T-helper 2 cell treated with Interferon-gamma antibody and Interleukin-4, amounts not matched to agents 5 μg/mL and 100 μg/mL, for 36 hours (primary cell): ENCODE measurements around the gene TSGA10IP.

Experiments
- DNase-seq: peaks from one replicate; pipeline ENCODE4 v3.0.0; 2021; ENCODE audit warnings: low spot score
- H3K27ac Mint-ChIP-seq: one replicate; pipeline ENCODE4 v1.8.0; 2021; ENCODE audit warnings: mild to moderate bottlenecking, mixed read lengths
- H3K27me3 Mint-ChIP-seq: one replicate; pipeline ENCODE4 v1.8.0; 2021; ENCODE audit warnings: low read depth, mixed read lengths
- H3K36me3 Mint-ChIP-seq: one replicate; pipeline ENCODE4 v1.8.0; 2021; ENCODE audit warnings: low read depth, mixed read lengths
- H3K4me1 Mint-ChIP-seq: one replicate; pipeline ENCODE4 v1.8.0; 2021; ENCODE audit warnings: low read depth, mixed read lengths
- H3K4me3 Mint-ChIP-seq: one replicate; pipeline ENCODE4 v1.8.0; 2022; ENCODE audit warnings: mild to moderate bottlenecking, moderate library complexity, mixed read lengths
- H3K9me3 Mint-ChIP-seq: one replicate; pipeline ENCODE4 v1.8.0; 2021; ENCODE audit warnings: mixed read lengths

TSGA10IP gene

GRCh38 chr11:65921876-65922275 is 23.4 kb upstream of the TSGA10IP start:
- H3K4me1 Mint-ChIP-seq, result peaks cover 10% of the 10 kb centered on the region
- peaks cover 25% of the 10 kb centered on the region for H3K36me3 Mint-ChIP-seq
- no peak for DNase-seq
- H3K4me3 Mint-ChIP-seq, result peak overlapping the region; percentile 24
- peak overlapping the region; percentile 36 for H3K27ac Mint-ChIP-seq
- H3K27me3 Mint-ChIP-seq, result no peaks in the 10 kb centered on the region
- H3K9me3 Mint-ChIP-seq, result no peaks in the 10 kb centered on the region

- Mint-ChIP-seq H3K4me3 (no peak overlapping the region), H3K4me1 (peaks cover 11% of the 10 kb centered on the region), H3K36me3 (peaks cover 20% of the 10 kb centered on the region), H3K27ac (no peak overlapping the region), H3K27me3 (no peaks in the 10 kb centered on the region), H3K9me3 (no peaks in the 10 kb centered on the region)
- no peak for DNase-seq
Observed at GRCh38 chr11:65922565-65922964, 22.7 kb upstream of the TSGA10IP start.

DNA sequence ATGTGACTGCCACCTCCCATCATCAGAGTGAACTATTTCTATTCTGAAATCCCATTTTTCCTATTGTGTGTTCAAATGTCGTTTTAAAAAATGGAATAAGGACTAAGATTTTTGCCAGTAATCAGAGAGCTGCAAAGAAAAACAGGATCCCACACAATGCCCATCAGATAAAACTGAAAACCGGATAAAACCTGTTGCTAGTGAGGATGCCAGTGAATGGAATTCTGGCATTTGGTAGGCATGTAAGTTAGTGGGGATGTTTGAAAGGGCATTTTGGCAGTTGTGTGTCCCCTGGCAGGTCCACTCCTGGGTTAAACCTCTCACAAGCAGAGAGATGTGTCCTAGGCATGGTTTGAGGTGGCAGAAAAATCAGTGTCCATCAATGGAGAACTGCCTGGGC is 19.9 kb upstream of the TSGA10IP start:
- H3K27me3 Mint-ChIP-seq, result no peaks in the 10 kb centered on the region
- peaks cover 19% of the 10 kb centered on the region for H3K36me3 Mint-ChIP-seq
- H3K27ac Mint-ChIP-seq, result peak overlapping the region; percentile 50
- no peak for DNase-seq
- H3K9me3 Mint-ChIP-seq, result no peaks in the 10 kb centered on the region
- no peak overlapping the region for H3K4me3 Mint-ChIP-seq
- H3K4me1 Mint-ChIP-seq, result peaks cover 27% of the 10 kb centered on the region

DNA sequence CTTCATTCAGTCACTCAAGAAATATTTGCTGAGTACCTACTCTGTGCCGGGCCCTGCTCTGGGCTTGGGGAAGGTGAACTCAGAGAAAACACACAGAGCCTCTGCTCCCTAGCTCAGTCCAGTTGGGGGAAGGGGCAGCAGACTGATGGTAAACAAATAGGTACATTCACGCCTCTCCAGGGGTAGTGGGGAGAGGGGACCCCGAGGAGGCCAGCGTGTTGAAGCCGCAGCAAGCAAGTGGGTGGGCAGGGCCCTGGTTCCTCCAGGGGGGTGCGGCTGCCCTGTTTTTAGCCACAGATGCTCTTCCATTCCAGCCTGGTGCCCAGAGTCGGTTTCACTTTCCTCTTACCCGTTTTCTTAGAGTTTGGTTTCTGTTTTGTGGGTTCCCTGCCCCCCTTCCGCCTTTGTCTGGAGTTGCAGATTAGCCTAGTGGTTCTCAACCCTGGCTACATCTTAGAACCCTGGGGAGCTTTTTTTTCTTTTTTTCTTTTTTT is 17.3 kb upstream of the TSGA10IP start:
- no peaks in the 10 kb centered on the region for H3K27me3 Mint-ChIP-seq
- peak; percentile 64 for DNase-seq
- peaks cover 8% of the 10 kb centered on the region for H3K36me3 Mint-ChIP-seq
- no peaks in the 10 kb centered on the region for H3K9me3 Mint-ChIP-seq
- peak overlapping the region; percentile 95 for H3K27ac Mint-ChIP-seq
- peaks cover 30% of the 10 kb centered on the region for H3K4me1 Mint-ChIP-seq
- H3K4me3 Mint-ChIP-seq, result peak overlapping the region; percentile 80

GRCh38 chr11:65928667-65929066 is 16.6 kb upstream of the TSGA10IP start:
- Mint-ChIP-seq H3K9me3 (no peaks in the 10 kb centered on the region), H3K27me3 (no peaks in the 10 kb centered on the region), H3K4me1 (peaks cover 30% of the 10 kb centered on the region), H3K27ac (peak overlapping the region; percentile 95), H3K36me3 (peaks cover 2% of the 10 kb centered on the region), H3K4me3 (peak overlapping the region; percentile 80)
- no peak for DNase-seq

- H3K27ac Mint-ChIP-seq, result peak overlapping the region; percentile 75
- H3K9me3 Mint-ChIP-seq, result no peaks in the 10 kb centered on the region
- no peak for DNase-seq
- no peaks in the 10 kb centered on the region for H3K27me3 Mint-ChIP-seq
- H3K36me3 Mint-ChIP-seq, result peaks cover 2% of the 10 kb centered on the region
- H3K4me1 Mint-ChIP-seq, result peaks cover 27% of the 10 kb centered on the region
- no peak overlapping the region for H3K4me3 Mint-ChIP-seq
Observed at GRCh38 chr11:65931773-65932557, 13.3 kb upstream of the TSGA10IP start.

DNA sequence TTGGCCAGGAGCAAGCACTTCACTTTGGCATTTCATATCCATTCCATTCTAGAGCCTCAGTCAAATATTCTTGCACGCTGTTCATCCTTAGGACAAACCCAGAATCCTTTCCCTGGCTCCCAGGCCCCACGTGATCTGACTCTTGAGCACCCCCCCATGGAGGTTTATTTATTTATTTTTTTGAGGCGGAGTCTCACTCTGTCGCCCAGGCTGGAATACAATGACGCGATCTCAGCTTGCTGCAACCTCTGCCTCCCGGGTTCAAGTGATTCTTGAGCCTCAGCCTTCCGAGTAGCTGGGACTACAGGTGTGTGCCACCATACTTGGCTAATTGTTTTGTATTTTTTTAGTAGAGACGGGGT is 12.7 kb upstream of the TSGA10IP start:
- peaks cover 2% of the 10 kb centered on the region for H3K36me3 Mint-ChIP-seq
- no peak for DNase-seq
- H3K27me3 Mint-ChIP-seq, result no peaks in the 10 kb centered on the region
- no peaks in the 10 kb centered on the region for H3K9me3 Mint-ChIP-seq
- no peak overlapping the region for H3K27ac Mint-ChIP-seq
- H3K4me1 Mint-ChIP-seq, result peaks cover 23% of the 10 kb centered on the region
- H3K4me3 Mint-ChIP-seq, result no peak overlapping the region

DNA sequence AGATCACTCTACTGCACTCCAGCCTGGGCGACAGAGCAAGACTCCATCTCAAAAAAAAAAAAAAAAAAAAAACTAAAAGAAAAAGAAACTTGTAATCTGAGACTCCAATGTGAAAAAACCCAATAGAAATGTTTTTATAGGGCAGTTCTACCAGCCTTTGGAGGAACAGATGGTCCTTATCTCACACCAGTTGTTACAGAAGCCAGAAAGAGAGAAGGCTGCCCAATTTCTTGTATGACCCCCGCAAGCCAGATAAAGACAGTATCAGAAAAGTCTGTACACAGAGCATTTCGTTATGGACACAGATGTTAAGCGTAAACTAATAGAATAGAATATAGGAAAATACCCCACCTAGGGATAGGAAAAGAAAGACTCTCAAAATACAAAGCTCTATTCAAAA is 11.3 kb upstream of the TSGA10IP start:
- Mint-ChIP-seq H3K9me3 (no peaks in the 10 kb centered on the region), H3K36me3 (peaks cover 2% of the 10 kb centered on the region), H3K27ac (no peak overlapping the region), H3K4me1 (peaks cover 10% of the 10 kb centered on the region), H3K27me3 (no peaks in the 10 kb centered on the region), H3K4me3 (no peak overlapping the region)
- no peak for DNase-seq

DNA sequence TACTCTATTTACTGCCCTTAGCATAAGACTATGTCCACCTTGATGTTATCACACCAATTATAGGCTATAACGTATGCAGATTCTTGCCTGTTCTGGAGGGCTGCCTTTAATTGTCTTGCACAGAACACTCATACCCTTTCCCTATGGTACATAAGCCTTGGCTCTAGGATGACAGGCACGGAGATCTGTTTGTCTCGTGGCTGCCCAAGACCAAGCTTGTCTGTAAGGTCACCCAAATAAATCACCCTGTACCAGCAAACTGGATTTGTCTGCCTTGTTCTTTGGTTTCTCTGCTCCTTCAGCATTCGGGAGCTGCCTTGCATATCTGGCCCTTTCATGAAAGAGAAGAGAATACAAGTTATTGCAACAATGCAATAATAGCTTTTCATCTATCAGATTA is 7.5 kb upstream of the TSGA10IP start:
- H3K36me3 Mint-ChIP-seq, result no peaks in the 10 kb centered on the region
- no peaks in the 10 kb centered on the region for H3K9me3 Mint-ChIP-seq
- peaks cover 7% of the 10 kb centered on the region for H3K4me1 Mint-ChIP-seq
- DNase-seq, result no peak
- H3K4me3 Mint-ChIP-seq, result no peak overlapping the region
- H3K27me3 Mint-ChIP-seq, result no peaks in the 10 kb centered on the region
- H3K27ac Mint-ChIP-seq, result no peak overlapping the region

- H3K4me1 Mint-ChIP-seq, result peaks cover 7% of the 10 kb centered on the region
- no peak for DNase-seq
- H3K4me3 Mint-ChIP-seq, result no peak overlapping the region
- no peaks in the 10 kb centered on the region for H3K27me3 Mint-ChIP-seq
- no peaks in the 10 kb centered on the region for H3K36me3 Mint-ChIP-seq
- no peak overlapping the region for H3K27ac Mint-ChIP-seq
- H3K9me3 Mint-ChIP-seq, result no peaks in the 10 kb centered on the region
Observed at GRCh38 chr11:65941720-65942310, 3.5 kb upstream of the TSGA10IP start.

- no peak for DNase-seq
- Mint-ChIP-seq H3K27me3 (no peaks in the 10 kb centered on the region), H3K4me1 (peaks cover 7% of the 10 kb centered on the region), H3K27ac (no peak overlapping the region), H3K36me3 (no peaks in the 10 kb centered on the region), H3K4me3 (no peak overlapping the region), H3K9me3 (no peaks in the 10 kb centered on the region)
Observed at GRCh38 chr11:65942531-65942930, 2.7 kb upstream of the TSGA10IP start.

- Mint-ChIP-seq H3K27me3 (peaks cover 4% of the 10 kb centered on the region), H3K4me1 (peaks cover 7% of the 10 kb centered on the region), H3K4me3 (no peak overlapping the region), H3K27ac (no peak overlapping the region), H3K9me3 (no peaks in the 10 kb centered on the region), H3K36me3 (no peaks in the 10 kb centered on the region)
- DNase-seq, result no peak
Observed at GRCh38 chr11:65944191-65944590, 1.1 kb upstream of the TSGA10IP start.

DNA sequence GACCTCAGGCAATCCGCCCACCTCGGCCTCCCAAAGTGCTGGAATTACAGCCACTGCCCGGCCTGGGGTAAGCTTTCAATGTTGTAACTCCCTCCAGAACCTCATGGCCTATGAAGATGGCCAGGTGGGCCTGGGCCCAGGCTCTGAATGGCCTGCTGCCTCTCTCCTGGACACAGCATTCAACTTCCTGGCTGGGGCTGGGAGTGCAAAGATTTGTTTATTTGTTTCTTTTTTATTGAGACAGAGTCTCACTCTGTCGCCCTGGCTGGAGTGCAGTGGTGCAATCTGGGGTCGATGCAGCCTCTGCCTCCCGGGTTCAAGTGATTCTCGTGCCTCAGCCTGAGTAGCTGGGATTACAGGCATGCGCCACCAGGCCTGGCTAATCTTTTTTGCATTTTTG is 513 bp upstream of the TSGA10IP start:
- Mint-ChIP-seq H3K27ac (no peak overlapping the region), H3K9me3 (no peaks in the 10 kb centered on the region), H3K4me1 (peaks cover 7% of the 10 kb centered on the region)

DNA sequence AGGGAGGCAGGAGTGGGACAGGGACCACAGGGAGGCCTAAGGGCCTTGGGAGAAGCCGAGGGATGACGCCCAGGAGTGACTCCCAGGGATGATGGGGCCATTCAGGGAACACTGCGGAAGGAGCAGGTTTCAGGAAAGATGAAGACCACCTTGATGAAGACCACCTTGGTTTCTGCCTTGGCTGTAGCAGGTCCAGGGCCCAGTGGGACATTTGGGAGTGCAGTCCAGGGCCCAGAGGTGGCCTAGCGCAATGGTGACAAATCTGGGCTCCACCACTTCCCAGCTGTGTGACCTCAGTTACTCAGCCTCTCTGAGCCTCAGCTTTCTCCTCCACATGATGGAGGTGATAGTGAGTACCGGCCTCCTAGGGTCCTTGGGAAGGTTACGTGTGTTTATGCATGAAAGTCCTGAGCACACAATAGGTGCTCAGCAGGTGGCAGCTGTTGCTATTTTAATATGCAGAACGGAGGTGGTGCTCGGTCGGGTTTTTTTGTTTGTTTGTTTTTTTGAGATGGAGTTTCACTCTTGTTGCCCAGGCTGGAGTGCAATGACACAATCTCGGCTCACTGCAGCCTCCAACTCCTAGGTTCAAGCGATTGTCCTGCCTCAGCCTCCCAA is 770 bp downstream of the TSGA10IP start:
- no peak overlapping the region for H3K4me3 Mint-ChIP-seq
- no peak overlapping the region for H3K27ac Mint-ChIP-seq
- H3K4me1 Mint-ChIP-seq, result peaks cover 6% of the 10 kb centered on the region
- H3K27me3 Mint-ChIP-seq, result peaks cover 8% of the 10 kb centered on the region
- no peak for DNase-seq
- H3K36me3 Mint-ChIP-seq, result no peaks in the 10 kb centered on the region
- no peaks in the 10 kb centered on the region for H3K9me3 Mint-ChIP-seq

More for the DNA sequence above, 513 bp upstream of the TSGA10IP start:
- peaks cover 4% of the 10 kb centered on the region for H3K27me3 Mint-ChIP-seq
- DNase-seq, result no peak
- H3K36me3 Mint-ChIP-seq, result no peaks in the 10 kb centered on the region
- H3K4me3 Mint-ChIP-seq, result no peak overlapping the region
